MG63 (cell line): ENCODE data around the gene APOM. TPM values are rescaled to one million over a fixed set of nuclear protein-coding genes. Genes with fewer than 3 reads are reported as not detected.

ENCODE experiments used
- DNase-seq: peaks from one replicate; pipeline ENCODE4 v3.0.0-alpha.2; 2020
- H3K27me3 ChIP-seq: fragments of 250-450 bp; sonication (Bioruptor Pico); 2 replicates; pipeline ENCODE4 v1.5.1; 2020; ENCODE audit warnings: mild to moderate bottlenecking, moderate library complexity
- H3K36me3 ChIP-seq: fragments of 250-450 bp; sonication (Bioruptor Pico); 2 replicates; pipeline ENCODE4 v1.5.1; 2020; ENCODE audit warnings: mild to moderate bottlenecking, moderate library complexity
- H3K4me3 ChIP-seq: fragments of 250-450 bp; sonication (Bioruptor Pico); 2 replicates; pipeline ENCODE4 v1.5.1; 2020; ENCODE audit warnings: mild to moderate bottlenecking, moderate library complexity
- H3K9me3 ChIP-seq: fragments of 250-450 bp; sonication (Bioruptor Pico); 2 replicates; pipeline ENCODE4 v1.5.1; 2020; ENCODE audit warnings: mild to moderate bottlenecking, moderate library complexity
- total RNA-seq: library from RNA; depleted of rRNA; stranded (reverse); fragments of >200 nt; shearing (Covaris generic); gene quantifications from 2 replicates; pipeline ENCODE4 v1.2.3, GENCODE V29; 2014; ENCODE audit warnings: low replicate concordance

APOM gene
- total RNA-seq, 1 experiment from 2014 or later, result 0.56 TPM

DNA sequence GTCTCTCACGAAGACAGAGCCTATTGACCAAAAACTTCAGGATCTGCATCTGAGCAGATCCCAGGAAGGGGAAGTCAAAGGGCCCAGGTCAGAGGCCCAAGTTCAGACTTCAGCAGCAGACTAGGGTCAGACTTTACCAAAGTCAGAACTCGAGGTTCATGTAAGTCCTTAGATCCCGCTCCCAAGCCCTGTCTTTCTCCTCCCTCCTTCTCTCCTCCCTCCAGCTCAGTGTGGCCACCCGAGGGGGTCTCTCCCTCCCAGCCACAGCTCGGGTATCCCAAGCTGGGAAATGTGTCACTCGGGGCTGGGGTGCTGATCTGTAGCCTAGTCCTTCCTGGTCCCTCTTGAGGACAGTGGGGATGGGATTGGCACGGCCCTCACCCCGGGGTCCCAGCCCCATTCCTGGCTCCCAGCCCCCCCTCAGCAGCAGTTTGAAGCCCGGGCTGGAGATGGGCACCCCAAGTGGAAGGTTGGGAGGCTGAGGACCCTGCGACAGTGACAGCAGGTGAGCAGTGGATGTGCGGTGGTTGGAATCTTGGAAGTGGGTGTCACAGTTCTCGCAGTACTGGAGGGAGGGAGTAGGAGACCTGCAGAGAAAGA is 6.5 kb downstream of the APOM start:
- DNase-seq, result no peak
- peaks cover 21% of the 10 kb centered on the region for H3K36me3 ChIP-seq
- no peak overlapping the region for H3K4me3 ChIP-seq
- no peaks in the 10 kb centered on the region for H3K27me3 ChIP-seq
- no peaks in the 10 kb centered on the region for H3K9me3 ChIP-seq

DNA sequence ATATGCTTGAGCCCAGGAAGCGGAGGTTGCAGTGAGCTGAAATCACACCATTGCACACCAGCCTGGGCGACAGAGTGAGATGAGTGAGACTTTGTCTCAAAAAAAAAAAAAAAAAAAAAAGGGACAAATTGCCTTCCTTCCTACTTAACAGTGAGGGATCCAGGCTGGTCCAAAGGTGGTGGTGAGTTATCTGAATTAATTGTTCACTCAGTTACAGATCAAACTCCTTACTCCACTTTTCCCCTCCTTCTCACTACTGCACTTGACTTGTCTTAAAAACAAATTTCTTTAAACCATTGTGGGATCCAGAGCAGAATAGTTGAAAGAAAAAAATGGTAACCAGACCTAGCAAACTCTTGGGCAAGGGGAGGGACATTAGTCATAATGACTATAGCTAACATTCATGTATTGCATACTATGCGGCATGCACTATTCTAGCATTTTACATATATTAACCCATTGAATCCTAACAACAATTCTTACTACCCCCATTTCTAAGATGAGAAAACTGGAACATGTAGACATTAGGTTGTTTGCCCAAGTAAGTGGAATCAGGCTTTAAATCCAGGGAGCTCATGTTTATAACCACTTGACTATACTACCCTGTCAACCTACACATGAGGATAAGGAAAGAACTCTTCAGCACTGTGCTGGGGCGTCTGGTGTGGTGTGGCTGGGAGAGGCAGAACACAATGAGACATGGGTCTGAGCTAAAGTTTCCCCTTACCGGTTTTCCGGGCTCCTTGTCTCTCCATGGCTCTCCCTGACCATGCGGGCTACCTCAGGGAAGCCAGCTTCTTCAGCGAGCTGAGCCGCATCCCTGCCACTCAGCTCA is 7.6 kb downstream of the APOM start:
- no peaks in the 10 kb centered on the region for H3K27me3 ChIP-seq
- DNase-seq, result no peak
- H3K4me3 ChIP-seq, result peak overlapping the region; percentile 78
- H3K36me3 ChIP-seq, result peaks cover 32% of the 10 kb centered on the region
- H3K9me3 ChIP-seq, result no peaks in the 10 kb centered on the region

DNA sequence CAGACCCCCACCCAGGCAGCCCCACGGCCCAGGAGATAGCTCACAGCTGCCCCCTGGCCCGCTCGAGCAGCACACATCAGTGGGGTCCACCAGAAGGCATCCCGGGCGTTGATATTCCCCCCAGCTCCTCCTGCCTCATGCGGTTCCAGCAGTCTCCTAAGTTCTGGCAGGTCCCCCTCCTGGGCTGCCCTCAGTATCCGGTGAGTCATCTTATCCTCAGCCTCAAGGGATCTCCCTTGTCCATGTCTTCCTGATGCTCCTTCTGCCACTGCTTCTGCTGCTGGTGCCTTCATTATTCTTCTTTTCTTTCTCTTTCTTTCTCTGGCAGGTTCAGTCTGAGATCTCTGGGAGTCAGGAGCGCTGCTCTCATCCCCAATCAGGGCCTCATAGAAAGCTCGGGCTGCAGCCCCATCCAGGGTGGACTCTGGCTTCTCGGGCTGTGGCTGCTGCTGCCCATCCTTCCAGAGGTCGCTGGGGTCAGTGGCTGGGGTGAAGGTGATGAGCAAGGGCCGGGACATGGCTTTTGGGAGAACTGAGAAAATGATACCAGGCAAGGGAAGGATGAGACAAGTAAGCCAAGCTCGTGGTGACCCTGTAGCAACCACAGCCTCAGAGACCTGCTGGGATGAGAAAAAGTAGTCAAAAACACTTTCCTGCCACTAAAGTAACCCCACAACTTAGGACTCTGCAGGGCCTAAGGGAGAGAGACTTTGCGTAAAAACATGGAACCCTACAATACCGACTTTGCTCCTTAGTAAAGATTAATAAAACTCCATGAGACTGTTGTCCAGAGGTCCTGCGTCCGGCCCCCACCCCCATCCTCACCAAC is 8.5 kb downstream of the APOM start:
- Histone ChIP-seq H3K4me3 (peak overlapping the region; percentile 78), H3K27me3 (no peaks in the 10 kb centered on the region), H3K36me3 (peaks cover 39% of the 10 kb centered on the region), H3K9me3 (no peaks in the 10 kb centered on the region)
- peak; percentile 70 for DNase-seq

DNA sequence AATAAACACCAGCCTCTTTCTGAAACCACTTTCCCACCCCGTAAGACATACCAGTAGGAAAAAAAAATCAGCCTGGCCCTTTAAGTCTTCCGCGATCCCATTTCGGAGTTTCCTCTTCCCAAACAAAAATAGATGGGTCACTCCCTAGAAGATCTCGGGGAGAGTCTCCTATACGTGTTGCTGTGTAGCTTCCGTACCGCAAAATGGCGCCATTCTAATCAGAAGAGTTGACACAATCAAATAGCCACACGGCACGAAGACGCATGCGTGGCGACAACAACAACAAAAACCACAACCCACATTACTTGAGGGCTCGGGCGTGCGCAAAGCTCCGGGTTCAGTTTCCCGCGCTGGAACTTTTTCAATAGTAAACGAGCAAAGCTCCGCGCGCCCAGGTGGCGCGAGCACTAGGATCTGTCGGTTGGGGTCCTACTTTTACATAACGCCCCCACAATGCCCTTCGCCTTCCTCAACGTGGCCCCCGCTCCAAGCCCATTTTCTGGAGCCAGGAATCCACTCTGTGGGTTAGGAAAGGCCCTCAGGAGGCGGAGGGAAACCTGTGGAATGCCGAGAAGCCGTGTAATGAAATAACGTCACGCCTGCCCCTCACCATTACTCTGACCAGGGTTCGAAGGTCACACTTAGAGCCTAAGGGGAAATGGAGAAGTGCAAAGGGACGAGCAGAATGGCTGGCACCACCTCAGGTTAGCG is 9.3 kb downstream of the APOM start, which contains the start of gene GPANK1:
Gene GPANK1 (minus strand): TSS at position 208 of the 711 bp plus-strand sequence. CDS start 519 bp downstream, outside the sequence.
- H3K27me3 ChIP-seq, result no peaks in the 10 kb centered on the region
- peak; percentile 74 for DNase-seq
- peak within 1 kb of the TSS; percentile 78 for H3K4me3 ChIP-seq
- no peaks in the 10 kb centered on the region for H3K9me3 ChIP-seq
- H3K36me3 ChIP-seq, result peaks cover 44% of the 10 kb centered on the region

DNA sequence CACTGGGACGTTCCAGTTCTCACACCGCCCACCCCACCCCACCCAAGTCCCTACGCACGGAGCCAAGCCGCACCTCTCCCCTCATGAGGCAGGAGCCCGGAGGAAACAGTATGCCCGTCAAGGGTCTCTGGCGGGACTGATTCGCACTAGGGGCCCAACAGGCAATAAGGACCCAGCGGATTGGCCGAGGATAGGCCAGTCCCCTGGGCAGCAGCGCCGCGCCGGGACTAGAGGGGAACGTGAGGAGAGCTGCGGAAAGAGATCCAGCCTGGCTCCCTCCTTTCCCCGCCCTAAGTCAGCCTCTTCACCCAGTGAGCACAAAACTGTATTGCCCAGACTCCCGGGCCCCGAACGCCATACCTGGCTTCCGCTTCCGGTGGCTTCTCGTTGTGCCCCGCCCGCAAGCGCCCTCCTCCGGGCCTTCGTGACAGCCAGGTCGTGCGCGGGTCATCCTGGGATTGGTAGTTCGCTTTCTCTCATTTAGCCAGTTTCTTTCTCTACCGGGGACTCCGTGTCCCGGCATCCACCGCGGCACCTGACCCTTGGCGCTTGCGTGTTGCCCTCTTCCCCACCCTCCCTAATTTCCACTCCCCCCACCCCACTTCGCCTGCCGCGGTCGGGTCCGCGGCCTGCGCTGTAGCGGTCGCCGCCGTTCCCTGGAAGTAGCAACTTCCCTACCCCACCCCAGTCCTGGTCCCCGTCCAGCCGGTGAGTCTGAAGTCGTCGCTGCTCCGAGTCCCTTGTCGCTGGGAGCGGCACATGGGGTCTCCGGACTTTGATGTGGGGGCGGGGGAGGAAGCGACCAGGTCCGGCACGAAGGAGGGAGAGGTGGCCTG is 10.0 kb downstream of the APOM start, which contains the start of gene CSNK2B:
Gene CSNK2B (plus strand): TSS at position 580 of the 836 bp plus-strand sequence. CDS start 752 bp downstream, outside the sequence.
- H3K36me3 ChIP-seq, result peaks cover 47% of the 10 kb centered on the region

DNA sequence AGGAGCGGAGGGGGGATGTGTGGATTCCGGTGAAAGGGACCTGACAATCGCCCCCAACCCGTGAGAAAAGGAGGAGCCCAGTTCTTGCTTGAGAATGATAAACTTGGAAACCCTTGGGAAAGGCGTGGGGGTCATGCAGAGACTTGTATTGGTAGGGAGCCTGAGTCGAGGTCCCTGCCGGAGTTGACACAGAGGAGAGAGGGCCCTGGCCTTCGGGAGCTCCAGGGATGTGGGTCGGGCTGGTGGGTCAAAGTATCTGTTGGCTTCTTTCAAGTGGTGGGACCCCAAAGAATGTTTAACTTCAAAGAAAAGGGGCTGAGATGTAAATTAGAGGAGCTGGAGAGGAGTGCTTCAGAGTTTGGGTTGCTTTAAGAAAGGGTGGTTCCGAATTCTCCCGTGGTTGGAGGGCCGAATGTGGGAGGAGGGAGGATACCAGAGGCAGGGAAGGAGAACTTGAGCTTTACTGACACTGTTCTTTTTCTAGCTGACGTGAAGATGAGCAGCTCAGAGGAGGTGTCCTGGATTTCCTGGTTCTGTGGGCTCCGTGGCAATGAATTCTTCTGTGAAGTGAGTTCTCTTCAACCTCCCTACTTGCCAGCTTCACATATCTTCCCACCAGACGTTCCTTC is 10.8 kb downstream of the APOM start:
- Histone ChIP-seq H3K9me3 (no peaks in the 10 kb centered on the region), H3K36me3 (peaks cover 47% of the 10 kb centered on the region), H3K4me3 (peak overlapping the region; percentile 78), H3K27me3 (no peaks in the 10 kb centered on the region)
- DNase-seq, result no peak

More for the DNA sequence above, 10.0 kb downstream of the APOM start, which contains the start of gene CSNK2B:
- no peaks in the 10 kb centered on the region for H3K9me3 ChIP-seq
- H3K4me3 ChIP-seq, result peak within 1 kb of the TSS; percentile 78
- H3K27me3 ChIP-seq, result no peaks in the 10 kb centered on the region
- peak; percentile 97 for DNase-seq

DNA sequence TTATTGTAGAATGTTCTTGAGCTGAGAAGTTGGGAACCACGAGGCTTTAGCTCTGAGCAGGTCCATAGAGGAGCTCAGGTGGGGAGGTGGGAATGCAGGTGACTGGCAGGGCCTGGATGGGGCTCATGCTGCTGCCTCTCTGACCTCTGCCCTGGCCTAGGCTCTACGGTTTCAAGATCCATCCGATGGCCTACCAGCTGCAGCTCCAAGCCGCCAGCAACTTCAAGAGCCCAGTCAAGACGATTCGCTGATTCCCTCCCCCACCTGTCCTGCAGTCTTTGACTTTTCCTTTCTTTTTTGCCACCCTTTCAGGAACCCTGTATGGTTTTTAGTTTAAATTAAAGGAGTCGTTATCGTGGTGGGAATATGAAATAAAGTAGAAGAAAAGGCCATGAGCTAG is 14.0 kb downstream of the APOM start, which contains the start of gene LY6G5B:
Gene LY6G5B (plus strand): TSS at position 301 of the 400 bp plus-strand sequence. CDS start 975 bp downstream, outside the sequence.
- H3K9me3 ChIP-seq, result no peaks in the 10 kb centered on the region
- H3K36me3 ChIP-seq, result peaks cover 39% of the 10 kb centered on the region

DNA sequence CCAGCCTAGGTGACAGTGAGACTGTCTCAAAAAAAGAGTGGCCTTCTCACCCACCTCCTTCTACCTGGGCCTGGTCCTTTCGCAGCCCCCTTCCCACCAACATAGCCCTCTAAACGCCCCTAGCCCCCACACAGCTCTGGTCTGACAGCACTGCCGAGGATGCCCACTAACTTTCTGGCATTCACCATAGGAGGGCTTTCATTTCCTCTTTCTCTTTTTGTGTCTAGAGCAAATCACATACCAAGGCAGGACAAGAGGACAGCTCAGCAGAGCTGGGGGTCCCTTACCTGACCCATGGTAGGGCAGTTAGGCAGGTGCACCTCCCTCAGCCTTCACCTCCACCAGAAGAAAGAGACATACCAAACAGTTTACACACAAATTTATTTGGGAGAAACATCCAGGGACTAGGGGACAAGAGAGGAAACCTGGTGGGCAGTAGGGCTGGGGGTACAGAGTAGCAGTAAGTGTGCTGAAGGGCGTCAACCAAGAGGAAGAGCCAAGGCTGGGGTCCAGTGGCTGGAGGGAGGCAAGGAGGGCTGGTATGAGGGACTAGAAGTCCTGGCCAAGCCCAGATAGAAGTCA is 20.7 kb downstream of the APOM start:
- Histone ChIP-seq H3K27me3 (no peaks in the 10 kb centered on the region), H3K9me3 (no peaks in the 10 kb centered on the region), H3K36me3 (peaks cover 4% of the 10 kb centered on the region), H3K4me3 (no peak overlapping the region)
- DNase-seq, result no peak

More for the DNA sequence above, 14.0 kb downstream of the APOM start, which contains the start of gene LY6G5B:
- Histone ChIP-seq H3K4me3 (no peak within 1 kb of the TSS), H3K27me3 (no peaks in the 10 kb centered on the region)
- no peak for DNase-seq

DNA sequence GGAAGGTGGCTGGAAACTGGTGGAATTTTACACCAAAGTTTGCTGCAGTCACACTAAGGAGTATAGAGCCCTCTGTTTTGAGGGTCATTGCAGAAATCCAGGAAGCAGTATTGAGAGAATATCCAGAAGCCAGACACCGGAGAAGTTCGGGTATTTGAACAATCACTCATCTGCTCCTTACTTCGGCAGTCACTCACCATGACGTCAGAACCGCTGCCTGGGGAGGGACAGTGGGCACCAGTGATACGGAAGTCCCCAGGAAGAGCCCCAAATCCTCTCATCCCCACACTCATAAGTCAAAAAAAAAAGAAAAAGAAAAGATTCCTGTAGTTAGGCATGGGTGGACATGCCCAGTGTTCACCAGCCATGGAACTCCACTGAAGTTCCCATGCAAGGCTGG is 21.2 kb downstream of the APOM start:
- no peaks in the 10 kb centered on the region for H3K27me3 ChIP-seq
- H3K36me3 ChIP-seq, result peaks cover 4% of the 10 kb centered on the region
- no peak overlapping the region for H3K4me3 ChIP-seq
- no peaks in the 10 kb centered on the region for H3K9me3 ChIP-seq
- no peak for DNase-seq

DNA sequence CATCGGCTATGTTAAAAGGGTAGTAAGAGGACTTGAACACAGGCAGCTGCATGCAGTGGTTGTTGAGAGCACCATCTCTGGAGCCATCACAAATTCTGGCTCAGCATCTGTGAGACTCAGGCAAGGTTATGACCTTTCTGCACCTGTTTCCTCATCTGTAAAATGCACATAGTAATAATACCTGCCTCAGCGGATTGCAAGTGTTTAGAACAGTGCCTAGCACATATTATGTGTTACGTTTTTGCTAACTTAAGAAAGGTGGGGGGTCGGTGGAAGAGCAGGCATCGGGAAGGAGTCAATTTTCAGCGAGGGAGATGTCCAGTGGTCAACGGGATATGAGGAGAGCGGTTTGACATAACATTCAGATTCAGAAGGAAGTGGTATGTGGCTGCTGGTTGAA is 22.3 kb downstream of the APOM start:
- no peak for DNase-seq
- no peaks in the 10 kb centered on the region for H3K9me3 ChIP-seq
- H3K27me3 ChIP-seq, result no peaks in the 10 kb centered on the region
- H3K36me3 ChIP-seq, result no peaks in the 10 kb centered on the region
- H3K4me3 ChIP-seq, result no peak overlapping the region

DNA sequence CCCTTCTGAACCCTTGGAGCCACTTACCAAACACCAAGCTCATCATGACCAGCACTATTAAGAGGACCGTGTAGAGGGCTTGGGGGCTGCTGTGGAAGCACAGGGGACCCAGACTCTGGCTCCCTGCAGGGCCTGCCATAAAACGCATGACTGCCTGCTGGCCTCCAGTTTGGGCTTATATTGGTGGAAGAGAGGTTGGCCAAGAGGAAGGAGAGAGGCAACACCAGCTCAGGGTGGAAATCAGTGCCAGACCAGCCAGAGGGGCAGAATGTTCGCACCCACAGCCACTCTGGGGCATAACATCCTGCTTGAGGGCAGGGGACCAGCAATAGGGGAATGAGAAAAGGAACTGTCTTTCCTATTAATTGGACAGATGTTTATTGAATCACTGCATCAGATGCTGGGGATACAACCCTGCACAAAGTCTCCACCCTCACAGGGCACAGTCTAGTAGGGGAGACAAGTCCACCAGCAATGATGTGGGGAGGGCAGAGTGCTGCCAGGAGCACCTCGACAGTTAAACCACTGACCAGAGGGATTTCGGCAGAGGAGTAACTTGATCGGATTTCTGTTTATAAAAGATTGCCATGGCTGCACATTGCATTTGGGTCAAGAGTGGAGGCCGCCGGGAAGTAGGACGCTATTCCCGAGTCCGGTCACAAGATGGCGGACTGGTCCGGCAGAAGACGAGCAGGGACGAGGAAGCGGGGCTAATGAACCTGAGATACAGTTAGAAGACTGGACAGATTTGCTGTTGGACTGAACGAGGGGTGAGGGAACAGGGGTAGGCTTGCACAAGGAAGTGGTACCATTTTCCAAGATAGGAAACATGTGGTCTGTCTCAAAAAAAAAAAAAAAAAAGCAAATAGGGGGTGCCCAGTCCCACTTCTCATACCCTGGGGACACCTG is 24.8 kb downstream of the APOM start, which contains the start of gene LY6G5C:
Gene LY6G5C (minus strand): TSS at position 842 of the 909 bp plus-strand sequence. CDS start 694 bp downstream, at position 148.
- Histone ChIP-seq H3K4me3 (peak within 1 kb of the TSS; percentile 27), H3K9me3 (no peaks in the 10 kb centered on the region), H3K27me3 (no peaks in the 10 kb centered on the region), H3K36me3 (no peaks in the 10 kb centered on the region)
- DNase-seq, result peak; percentile 68

DNA sequence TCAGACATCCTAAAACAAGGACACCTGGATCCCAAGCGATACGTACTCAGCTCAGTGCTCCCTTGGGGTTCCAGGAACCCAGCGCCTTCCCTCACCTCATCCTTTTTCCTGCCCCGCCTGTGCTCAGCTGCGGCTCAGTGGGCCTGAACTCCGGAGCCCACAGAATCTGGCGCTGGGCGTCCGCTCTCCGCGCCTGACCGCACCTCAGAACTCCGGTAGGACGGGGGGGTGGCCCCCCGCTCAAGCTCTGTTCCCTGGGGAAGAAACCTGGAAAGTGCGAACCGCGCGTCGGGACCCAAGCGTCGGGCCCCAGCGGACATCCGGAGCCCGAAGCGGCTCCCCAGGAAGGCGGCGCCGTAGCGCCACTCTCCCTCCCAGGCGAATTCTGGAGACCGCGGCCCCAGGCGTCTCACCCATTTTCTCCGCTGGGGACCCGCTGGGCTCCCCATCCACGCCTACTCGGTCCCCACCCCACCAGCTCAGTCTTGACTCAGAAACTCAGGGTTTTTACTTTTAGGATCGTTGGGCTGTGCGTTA is 25.5 kb downstream of the APOM start:
- peak overlapping the region; percentile 27 for H3K4me3 ChIP-seq
- DNase-seq, result peak; percentile 20
- H3K27me3 ChIP-seq, result no peaks in the 10 kb centered on the region
- H3K9me3 ChIP-seq, result no peaks in the 10 kb centered on the region
- H3K36me3 ChIP-seq, result no peaks in the 10 kb centered on the region

DNA sequence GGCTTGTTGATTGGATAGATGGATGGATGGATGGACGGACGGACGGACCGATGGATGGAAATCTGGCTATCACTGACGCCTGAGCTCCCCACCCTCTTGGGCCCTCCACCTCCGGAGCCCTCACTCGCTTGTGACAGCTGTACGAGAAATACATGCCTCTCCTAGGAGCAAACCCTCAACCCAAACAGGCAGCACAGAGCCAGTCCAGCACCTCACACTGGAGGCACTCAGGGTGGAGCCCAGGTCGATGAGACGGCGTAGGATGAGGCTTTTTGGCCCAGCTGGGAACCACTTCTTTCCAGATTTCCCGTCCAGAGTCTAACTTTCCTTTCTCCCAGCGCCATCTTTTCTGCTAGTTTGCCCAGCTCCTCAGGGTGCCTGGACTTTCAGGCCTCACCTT is 27.9 kb downstream of the APOM start:
- Histone ChIP-seq H3K9me3 (no peaks in the 10 kb centered on the region), H3K27me3 (no peaks in the 10 kb centered on the region), H3K36me3 (no peaks in the 10 kb centered on the region), H3K4me3 (no peak overlapping the region)
- no peak for DNase-seq
